GM08714 (cell line): ENCODE measurements around the gene ILKAP.

ENCODE experiments used
- H3K4me3 ChIP-seq: fragments of 200-500 bp; sonication (Bioruptor generic); 2 replicates; pipeline ENCODE4 v1.5.1; 2014; ENCODE audit warnings: mild to moderate bottlenecking, low read length, inconsistent platforms
- ZNF274 ChIP-seq: IDR thresholded peaks from 2 replicates; pipeline ENCODE4 v1.6.1; 2012; ENCODE audit warnings: mild to moderate bottlenecking, low read depth, low read length

The ILKAP gene

DNA sequence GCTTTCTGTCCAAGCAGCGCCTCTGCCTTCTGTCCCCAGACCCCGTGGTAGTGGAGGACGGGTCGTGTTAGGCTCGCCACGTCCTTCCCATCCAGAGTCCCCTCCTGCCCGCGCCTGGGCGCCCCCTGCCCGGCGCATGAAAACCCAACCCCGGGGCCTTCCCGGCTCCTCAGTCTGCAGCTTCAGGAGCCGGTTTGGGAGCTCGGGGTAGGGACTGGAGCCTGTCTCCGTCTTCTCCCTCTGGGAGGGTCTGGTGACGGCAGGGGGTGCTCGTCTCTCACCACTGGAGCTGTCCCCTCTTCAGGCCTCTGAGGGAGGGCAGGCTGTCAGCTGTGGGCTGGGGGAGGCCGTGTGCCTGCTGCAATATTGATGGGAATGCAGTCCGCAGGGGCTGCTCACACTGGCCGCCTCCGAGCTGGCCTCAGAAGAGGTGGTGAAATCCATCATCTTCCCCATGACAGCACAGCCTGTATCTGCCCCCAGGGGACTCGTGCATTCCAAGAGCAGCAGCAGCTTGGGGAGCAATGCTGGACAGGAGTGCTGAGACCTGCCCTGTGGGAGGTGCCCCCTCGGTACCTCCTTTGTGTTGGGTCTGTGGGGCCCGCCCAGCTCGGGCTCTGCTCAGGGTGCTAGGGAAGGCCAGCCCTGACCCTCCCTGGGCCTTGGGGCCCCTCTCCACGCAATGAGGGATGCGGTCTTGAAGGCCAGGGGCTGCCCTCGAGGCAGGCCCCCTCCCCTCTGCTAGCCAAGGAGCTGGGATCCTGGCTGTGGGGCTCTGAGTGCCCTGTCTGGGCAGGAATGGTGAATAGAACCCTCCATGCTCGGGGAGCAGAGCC lies 82.8 kb downstream of the ILKAP start:
- no peak overlapping the region for H3K4me3 ChIP-seq
- no peak for TF ChIP-seq ZNF274
